Esophagus muscularis mucosa (tissue), 4 donors: ENCODE measurements around the gene CNPY3. TPM values are rescaled to one million over a fixed set of nuclear protein-coding genes. Genes with fewer than 3 reads are reported as not detected.
"Not testable (repeated sequence)": the region's sequence is repeated elsewhere in the genome, so short reads cannot be mapped to it uniquely, and the experiment has no call there.

Experiments used
- DNase-seq: peaks from one replicate; pipeline ENCODE4 v3.0.0-alpha.2; 2017; ENCODE audit errors: extremely low spot score
- H3K27ac ChIP-seq, 4 donors: fragments of 200-600 bp; sonication (generic); replicated peaks in 1 of 4; 1 replicate in 3 of 4; 2 replicates in 1 of 4; pipeline ENCODE4 v1.5.1; 2016 to 2019; ENCODE audit warnings: mild to moderate bottlenecking in 1 of 4
- H3K27me3 ChIP-seq, 4 donors: fragments of 200-600 bp; sonication (generic); one replicate each; pipeline versions ENCODE4 v1.5.1 to v1.6.0; 2016 to 2019
- H3K36me3 ChIP-seq, 4 donors: fragments of 200-600 bp; sonication (generic); one replicate each; pipeline ENCODE4 v1.5.1; 2016 to 2019
- H3K4me1 ChIP-seq, 4 donors: fragments of 200-600 bp; sonication (generic); one replicate each; pipeline ENCODE4 v1.5.1; 2016 to 2019
- H3K4me3 ChIP-seq, 4 donors: fragments of 200-600 bp; sonication (generic); 1 replicate in 2 of 4; 2 replicates in 2 of 4; pipeline ENCODE4 v1.5.1; 2016 to 2019; ENCODE audit warnings: mild to moderate bottlenecking in 4 of 4, moderate library complexity in 1 of 4
- H3K9me3 ChIP-seq, 4 donors: fragments of 200-600 bp; sonication (generic); 1 replicate in 3 of 4; 2 replicates in 1 of 4; pipeline ENCODE4 v1.5.1; 2016 to 2019
- CTCF ChIP-seq, 3 experiments: fragments of 200-600 bp in 2 of 3; fragments of 450-650 bp in 1 of 3; sonication (generic) in 2 of 3; IDR thresholded peaks; one replicate each; pipeline ENCODE4 v1.5.1; 2017 to 2019; ENCODE audit warnings: antibody characterized with exemption in 3 of 3, mild to moderate bottlenecking in 2 of 3, moderate library complexity in 1 of 3
- EP300 ChIP-seq: sonication (generic); formaldehyde crosslinking; IDR thresholded peaks from one replicate; pipeline ENCODE4 v1.6.1; 2017; ENCODE audit warnings: antibody characterized with exemption
- POLR2A ChIP-seq: fragments of 450-650 bp; IDR thresholded peaks from one replicate; pipeline ENCODE4 v1.6.1; 2017; ENCODE audit warnings: antibody characterized with exemption, moderate library complexity, mild to moderate bottlenecking, low read depth
- POLR2AphosphoS5 ChIP-seq, 2 donors: sonication (generic); formaldehyde crosslinking; IDR thresholded peaks; one replicate each; pipeline ENCODE4 v1.6.1; 2017; ENCODE audit warnings: antibody characterized with exemption in 2 of 2
- WGBS: methylation state at CpG from one replicate; pipeline ENCODE4 v1.1.5; 2018; 5-methylcytosine and 5-hydroxymethylcytosine counted together
- intact Hi-C: fragments of 100-400 bp; cut with DNase I; formaldehyde crosslinking; loops from one replicate; pipeline ENCODE4 v1.15.1; 2023
- total RNA-seq, 4 donors: library from RNA; depleted of rRNA; stranded (reverse); fragments of >200 nt; gene quantifications; one replicate each; pipeline versions ENCODE4 v1.1.0 to v1.2.1, GENCODE V29; 2016

CNPY3 gene
- total RNA-seq, 4 donors from 2014 or later: 24.5 to 39.6 (median 34.3) TPM

- peak; percentile 95 for DNase-seq
- TF ChIP-seq POLR2AphosphoS5 (IDR thresholded peaks at IDR 0.05): peak; percentile 87 to 89
- no peak for TF ChIP-seq POLR2A
- Histone ChIP-seq H3K27me3 (no peaks in the 10 kb centered on the region), H3K4me1 (peaks cover 6 to 22% (median 19%) of the 10 kb centered on the region in 4 donors), H3K4me3 (peak overlapping the region; percentile 72 to 100 (median 96)), H3K9me3 (no peaks in the 10 kb centered on the region), H3K27ac (peak overlapping the region; percentile 89 to 97 (median 92)), H3K36me3 (peaks cover 19 to 30% (median 25%) of the 10 kb centered on the region in 4 donors)
- intact Hi-C loops: no loop called here
- 0% methylated on average over 26 of the region's 63 CpGs for WGBS
Measured at GRCh38 chr6:42890311-42891198, 38.7 kb upstream of the CNPY3 start.

GRCh38 chr6:42891199-42891722, 38.0 kb upstream of the CNPY3 start:
- peak overlapping the region; percentile 72 to 100 (median 96) for H3K4me3 ChIP-seq
- 48% methylated on average over 17 of the region's 17 CpGs for WGBS
- peaks cover 6 to 22% (median 19%) of the 10 kb centered on the region in 4 donors for H3K4me1 ChIP-seq
- TF ChIP-seq EP300 (no peak), POLR2AphosphoS5 (IDR thresholded peaks at IDR 0.05) (no peak), CTCF (IDR thresholded peaks at IDR 0.05) (no peak)
- peak overlapping the region; percentile 89 to 97 (median 92) for H3K27ac ChIP-seq
- no peak for DNase-seq
- H3K36me3 ChIP-seq: peaks cover 12 to 23% (median 18%) of the 10 kb centered on the region in 4 donors
- intact Hi-C loops: no loop called here
- H3K27me3 ChIP-seq: no peaks in the 10 kb centered on the region
- no peaks in the 10 kb centered on the region for H3K9me3 ChIP-seq

- DNase-seq, H3K4me3 ChIP-seq, H3K9me3 ChIP-seq, H3K36me3 ChIP-seq, intact Hi-C loops, H3K27me3 ChIP-seq, H3K27ac ChIP-seq: not testable (repeated sequence)
- peaks cover 6 to 25% (median 21%) of the 10 kb centered on the region in 4 donors for H3K4me1 ChIP-seq
- WGBS: 65% methylated on average over 15 of the region's 19 CpGs
Measured at GRCh38 chr6:42894041-42894828, 35.0 kb upstream of the CNPY3 start.

- WGBS: 85% methylated on average over 10 of the region's 10 CpGs
- intact Hi-C loops: no loop called here
- peaks cover 0 to 11% (median 9%) of the 10 kb centered on the region in 4 donors for H3K4me1 ChIP-seq
- no peaks in the 10 kb centered on the region for H3K36me3 ChIP-seq
- TF ChIP-seq CTCF (IDR thresholded peaks at IDR 0.05): no peak
- no peak for TF ChIP-seq POLR2AphosphoS5 (IDR thresholded peaks at IDR 0.05)
- no peak for TF ChIP-seq POLR2A
- no peak for TF ChIP-seq EP300
- no peak overlapping the region for H3K4me3 ChIP-seq
- no peak overlapping the region for H3K27ac ChIP-seq
- no peak for DNase-seq
- H3K9me3 ChIP-seq: no peaks in the 10 kb centered on the region
- H3K27me3 ChIP-seq: no peaks in the 10 kb centered on the region
Measured at GRCh38 chr6:42896178-42896719, 33.0 kb upstream of the CNPY3 start.

GRCh38 chr6:42898891-42899361, 30.4 kb upstream of the CNPY3 start:
- no peak overlapping the region for H3K4me3 ChIP-seq
- H3K9me3 ChIP-seq: no peaks in the 10 kb centered on the region
- TF ChIP-seq POLR2A (no peak), POLR2AphosphoS5 (IDR thresholded peaks at IDR 0.05) (no peak), EP300 (no peak), CTCF (IDR thresholded peaks at IDR 0.05) (peak; percentile 83 to 91 (median 85))
- no peak for DNase-seq
- no peak overlapping the region for H3K27ac ChIP-seq
- no peaks in the 10 kb centered on the region for H3K27me3 ChIP-seq
- H3K36me3 ChIP-seq: no peaks in the 10 kb centered on the region
- intact Hi-C loops: no loop called here
- WGBS: 8% methylated on average over 10 of the region's 10 CpGs
- peaks cover 9 to 12% (median 12%) of the 10 kb centered on the region in 4 donors for H3K4me1 ChIP-seq
